Gastroesophageal sphincter (tissue), 3 donors: ENCODE results near the gene SLC2A1.

ENCODE experiments used
- EP300 ChIP-seq: sonication (generic); formaldehyde crosslinking; IDR thresholded peaks from one replicate; pipeline ENCODE4 v1.6.1; 2017; ENCODE audit warnings: antibody characterized with exemption, mild to moderate bottlenecking
- POLR2A ChIP-seq, 2 donors: fragments of 450-650 bp; IDR thresholded peaks; one replicate each; pipeline ENCODE4 v1.6.1; 2017; ENCODE audit warnings: antibody characterized with exemption in 2 of 2, mild to moderate bottlenecking in 2 of 2, moderate library complexity in 1 of 2
- POLR2AphosphoS5 ChIP-seq: sonication (generic); formaldehyde crosslinking; IDR thresholded peaks from one replicate; pipeline ENCODE4 v1.6.1; 2017; ENCODE audit warnings: antibody characterized with exemption
- TF ChIP-seq, protein P1 (sequence below), 4 experiments: fragments of 200-600 bp in 2 of 4; fragments of 450-650 bp in 2 of 4; sonication (generic) in 1 of 4; IDR thresholded peaks; one replicate each; pipeline ENCODE4 v1.5.1; 2017 to 2019; ENCODE audit warnings: antibody characterized with exemption in 4 of 4, mild to moderate bottlenecking in 2 of 4, moderate library complexity in 2 of 4

DNA sequence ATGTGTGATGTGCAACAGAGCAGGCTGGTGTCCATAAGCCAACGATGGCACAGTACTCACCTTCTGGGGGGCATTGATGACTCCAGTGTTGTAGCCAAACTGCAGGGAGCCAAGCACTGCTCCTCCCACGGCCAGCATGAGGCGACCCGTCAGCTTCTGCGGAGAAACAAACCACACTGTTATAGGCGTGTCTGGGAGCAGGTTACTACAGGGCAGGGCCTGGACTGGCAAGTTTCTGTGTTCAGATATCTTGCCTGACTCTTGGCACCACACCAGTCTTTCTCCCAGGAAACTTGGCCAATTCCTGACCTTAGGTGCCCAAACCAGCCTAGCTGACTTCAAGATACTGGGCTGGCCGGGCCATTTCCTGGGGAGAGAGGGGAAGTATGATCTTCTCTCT lies 15.5 kb downstream of the SLC2A1 start:
- TF ChIP-seq, protein P1, sequence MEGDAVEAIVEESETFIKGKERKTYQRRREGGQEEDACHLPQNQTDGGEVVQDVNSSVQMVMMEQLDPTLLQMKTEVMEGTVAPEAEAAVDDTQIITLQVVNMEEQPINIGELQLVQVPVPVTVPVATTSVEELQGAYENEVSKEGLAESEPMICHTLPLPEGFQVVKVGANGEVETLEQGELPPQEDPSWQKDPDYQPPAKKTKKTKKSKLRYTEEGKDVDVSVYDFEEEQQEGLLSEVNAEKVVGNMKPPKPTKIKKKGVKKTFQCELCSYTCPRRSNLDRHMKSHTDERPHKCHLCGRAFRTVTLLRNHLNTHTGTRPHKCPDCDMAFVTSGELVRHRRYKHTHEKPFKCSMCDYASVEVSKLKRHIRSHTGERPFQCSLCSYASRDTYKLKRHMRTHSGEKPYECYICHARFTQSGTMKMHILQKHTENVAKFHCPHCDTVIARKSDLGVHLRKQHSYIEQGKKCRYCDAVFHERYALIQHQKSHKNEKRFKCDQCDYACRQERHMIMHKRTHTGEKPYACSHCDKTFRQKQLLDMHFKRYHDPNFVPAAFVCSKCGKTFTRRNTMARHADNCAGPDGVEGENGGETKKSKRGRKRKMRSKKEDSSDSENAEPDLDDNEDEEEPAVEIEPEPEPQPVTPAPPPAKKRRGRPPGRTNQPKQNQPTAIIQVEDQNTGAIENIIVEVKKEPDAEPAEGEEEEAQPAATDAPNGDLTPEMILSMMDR (IDR thresholded peaks at IDR 0.05), result no peak
- TF ChIP-seq EP300, result no peak
- TF ChIP-seq POLR2A (IDR thresholded peaks at IDR 0.05), result no peak
- peak; percentile 63 for TF ChIP-seq POLR2AphosphoS5
